PC-3 (cell line): ENCODE measurements around the gene CDH13.

Experiments
- CTCF ChIP-seq: fragments of 300-600 bp; sonication (generic); conservative IDR thresholded peaks from 2 replicates; pipeline ENCODE4 v1.5.1; 2017; ENCODE audit warnings: antibody characterized with exemption, low read depth, mild to moderate bottlenecking, low read length
- EZH2 ChIP-seq: fragments of 300-600 bp; sonication (generic); IDR thresholded peaks from one replicate; pipeline ENCODE4 v1.6.1; 2017; ENCODE audit warnings: antibody characterized with exemption, mild to moderate bottlenecking, low read length; ENCODE audit not compliant: unreplicated experiment
- EZH2phosphoT487 ChIP-seq: fragments of 300-600 bp; sonication (generic); IDR thresholded peaks from 2 replicates; pipeline ENCODE4 v1.6.1; 2018; ENCODE audit warnings: mild to moderate bottlenecking, antibody characterized with exemption, low read length, borderline replicate concordance

- TF ChIP-seq CTCF (no peak), EZH2 (no peak), EZH2phosphoT487 (no peak)
These were observed 273.8 kb downstream of the CDH13 start for GRCh38 chr16:82900559-82900958.
